GM23248 (cell line): Measurements from ENCODE around the gene ADAMTSL1.

ENCODE experiments used
- EZH2 ChIP-seq: fragments of 200-600 bp; sonication (generic); IDR thresholded peaks from 2 replicates; pipeline ENCODE4 v1.6.1; 2018; ENCODE audit warnings: antibody characterized with exemption, mild to moderate bottlenecking; ENCODE audit not compliant: insufficient read depth, poor library complexity, severe bottlenecking
- EZH2phosphoT487 ChIP-seq: fragments of 200-600 bp; sonication (generic); IDR thresholded peaks from 2 replicates; pipeline ENCODE4 v1.6.1; 2018; ENCODE audit warnings: antibody characterized with exemption, moderate library complexity, mild to moderate bottlenecking, low read depth; ENCODE audit not compliant: insufficient read depth

- TF ChIP-seq EZH2phosphoT487 (no peak), EZH2 (no peak)
These were observed 209.0 kb downstream of the ADAMTSL1 start for GRCh38 chr9:18682907-18683306.
